WI38 (cell line): Measurements from ENCODE around the gene NPIPA8.
"Not testable (repeated sequence)": the region's sequence is repeated elsewhere in the genome, so short reads cannot be mapped to it uniquely, and the experiment has no call there.

Experiments used
- H3K4me3 ChIP-seq: 2 replicates; pipeline ENCODE4 v1.5.1; 2011; ENCODE audit warnings: low read depth, mild to moderate bottlenecking, control low read depth, low read length

The NPIPA8 gene

GRCh38 chr16:18336636-18337035, at the start of gene NPIPA8:
Gene NPIPA8 (minus strand): TSS chr16:18336736. CDS start chr16:18332662, 4,074 bp downstream.
- H3K4me3 ChIP-seq: not testable (repeated sequence)

GRCh38 chr16:18385285-18385684, 48.7 kb upstream of the NPIPA8 start:
- H3K4me3 ChIP-seq: not testable (repeated sequence)

DNA sequence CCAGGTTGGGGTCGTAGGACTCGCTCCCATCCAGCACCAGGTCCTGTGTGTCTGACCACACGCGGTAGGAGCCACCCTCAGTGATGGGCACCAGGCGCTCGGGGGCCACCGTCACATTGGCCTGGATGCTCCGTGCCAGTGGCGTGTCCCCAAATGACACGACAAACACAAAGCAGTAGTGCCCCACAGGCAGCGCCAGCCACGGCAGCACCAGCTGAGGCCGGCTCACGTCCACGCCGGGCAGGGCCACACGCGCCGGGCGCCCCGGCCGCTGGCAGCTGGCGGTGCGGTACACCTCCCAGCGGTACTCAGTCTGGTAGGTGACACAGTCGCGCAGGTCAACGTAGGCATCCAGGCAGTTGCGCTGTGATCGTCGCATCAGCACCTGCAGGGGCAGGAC, 48.3 kb upstream of the NPIPA8 start:
- not testable (repeated sequence) for H3K4me3 ChIP-seq

DNA sequence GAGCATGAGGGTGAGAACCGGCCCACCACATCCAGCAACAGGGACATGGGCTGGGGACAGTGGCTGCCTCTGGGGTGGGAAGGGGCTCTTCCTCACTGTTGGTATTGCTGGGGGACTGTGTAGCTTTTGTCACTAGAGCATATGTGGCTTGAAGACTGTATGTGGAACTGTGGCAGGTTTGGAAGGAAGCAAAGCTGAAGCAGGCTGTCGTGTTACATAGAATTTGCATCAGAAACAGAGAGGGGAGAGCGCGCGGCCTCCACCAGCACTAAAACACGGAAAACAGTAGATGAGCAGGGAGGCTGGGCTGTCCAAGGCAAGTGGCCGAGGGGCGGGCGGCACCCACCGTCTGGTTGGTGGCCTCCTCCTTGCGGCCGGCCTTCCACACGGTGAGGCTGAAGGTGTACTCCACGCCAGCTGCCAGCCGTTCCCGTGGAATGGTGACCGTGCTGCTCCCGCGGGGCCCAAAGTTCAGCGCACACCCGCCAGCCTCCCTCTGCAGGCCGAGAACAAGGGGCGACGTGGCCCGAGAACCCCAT, 47.6 kb upstream of the NPIPA8 start:
- H3K4me3 ChIP-seq: not testable (repeated sequence)

GRCh38 chr16:18382696-18383095, 46.2 kb upstream of the NPIPA8 start:
- H3K4me3 ChIP-seq: not testable (repeated sequence)

- not testable (repeated sequence) for H3K4me3 ChIP-seq
These were observed 11.2 kb upstream of the NPIPA8 start for GRCh38 chr16:18347742-18348141.

GRCh38 chr16:18346993-18347392, 10.5 kb upstream of the NPIPA8 start:
- not testable (repeated sequence) for H3K4me3 ChIP-seq

DNA sequence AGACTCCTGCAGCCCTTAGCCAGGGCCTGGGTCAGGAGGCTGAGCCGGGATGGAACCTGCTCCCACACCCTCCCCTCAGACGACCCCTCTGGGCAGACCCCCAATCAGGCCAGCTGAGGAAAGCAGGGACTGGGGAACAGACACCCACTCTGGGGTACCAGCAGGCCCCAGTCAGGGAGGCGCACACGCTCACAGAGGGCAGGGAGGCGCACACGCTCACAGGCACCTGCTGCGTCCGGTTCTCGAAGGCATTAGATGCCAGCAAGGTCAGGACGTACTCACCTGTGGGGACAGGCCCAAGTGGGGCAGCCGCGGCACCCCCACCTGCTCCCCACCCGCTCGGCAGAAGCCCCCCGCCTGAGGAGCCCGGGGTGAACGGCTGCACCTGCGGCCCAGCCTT, 8.1 kb upstream of the NPIPA8 start:
- H3K4me3 ChIP-seq: not testable (repeated sequence)

- H3K4me3 ChIP-seq: not testable (repeated sequence)
These were observed 5.5 kb upstream of the NPIPA8 start for GRCh38 chr16:18341986-18342385.

DNA sequence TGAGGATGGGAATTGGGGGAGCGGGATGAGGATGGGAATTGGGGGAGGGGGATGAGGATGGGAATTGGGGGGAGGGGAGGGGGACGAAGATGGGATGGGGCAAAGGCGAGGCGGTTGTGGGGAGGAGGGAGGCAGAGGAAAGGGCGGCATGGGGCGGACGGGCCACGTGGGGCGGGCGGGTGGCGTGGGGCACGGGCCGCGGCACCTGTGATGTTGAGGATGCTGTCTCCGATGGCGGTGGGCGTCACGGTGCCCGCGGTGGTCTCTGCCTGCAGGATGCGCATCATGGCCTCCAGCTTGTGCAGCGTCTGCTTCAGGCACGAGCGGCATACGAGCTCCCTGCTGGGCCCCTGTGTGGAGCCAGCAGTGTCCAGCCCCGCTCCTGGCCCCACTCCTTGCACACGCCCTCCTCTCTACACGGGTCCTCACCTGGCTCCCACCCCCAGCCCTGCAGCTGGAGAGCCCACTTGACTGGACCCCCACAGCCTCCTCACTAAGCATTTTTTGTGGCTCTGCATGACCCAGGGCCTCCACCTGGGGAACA, 5.0 kb upstream of the NPIPA8 start:
- H3K4me3 ChIP-seq: not testable (repeated sequence)

DNA sequence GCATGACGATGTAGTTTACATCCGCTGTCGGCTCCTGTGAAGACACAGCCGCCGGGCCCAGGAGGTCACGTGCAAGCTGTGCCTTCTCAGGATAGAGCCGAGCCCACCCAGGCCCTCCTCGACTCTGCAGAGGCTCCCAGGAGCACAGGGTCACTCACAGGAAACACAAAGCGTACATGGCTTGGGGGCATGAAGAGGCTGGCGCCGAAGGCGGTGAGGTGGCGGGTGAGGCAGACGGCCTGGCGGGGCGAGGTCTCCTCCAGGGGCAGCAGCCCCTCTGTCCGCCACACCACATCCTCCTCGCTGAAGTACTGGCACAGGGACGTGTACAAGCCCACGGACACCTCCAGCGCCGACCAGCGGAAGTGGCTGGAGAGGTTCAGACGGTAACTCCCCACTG, 2.7 kb upstream of the NPIPA8 start:
- H3K4me3 ChIP-seq: not testable (repeated sequence)

DNA sequence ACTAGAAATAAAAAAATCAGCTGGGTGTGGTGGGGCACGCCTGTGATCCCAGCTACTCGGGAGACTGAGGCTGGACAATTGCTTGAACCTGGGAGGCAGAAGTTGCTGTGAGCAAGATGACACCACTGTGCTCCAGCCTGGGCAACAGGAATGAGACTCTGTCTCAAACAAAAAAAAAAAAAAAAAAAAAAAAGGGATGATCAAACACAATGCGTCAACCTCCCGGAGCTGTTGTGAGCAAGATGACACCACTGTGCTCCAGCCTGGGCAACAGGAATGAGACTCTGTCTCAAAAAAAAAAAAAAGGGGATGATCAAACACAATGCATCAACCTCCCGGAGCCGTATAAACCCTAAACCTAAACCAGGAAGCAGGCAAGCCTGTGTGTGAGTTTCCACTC, 24.7 kb downstream of the NPIPA8 start:
- not testable (repeated sequence) for H3K4me3 ChIP-seq

DNA sequence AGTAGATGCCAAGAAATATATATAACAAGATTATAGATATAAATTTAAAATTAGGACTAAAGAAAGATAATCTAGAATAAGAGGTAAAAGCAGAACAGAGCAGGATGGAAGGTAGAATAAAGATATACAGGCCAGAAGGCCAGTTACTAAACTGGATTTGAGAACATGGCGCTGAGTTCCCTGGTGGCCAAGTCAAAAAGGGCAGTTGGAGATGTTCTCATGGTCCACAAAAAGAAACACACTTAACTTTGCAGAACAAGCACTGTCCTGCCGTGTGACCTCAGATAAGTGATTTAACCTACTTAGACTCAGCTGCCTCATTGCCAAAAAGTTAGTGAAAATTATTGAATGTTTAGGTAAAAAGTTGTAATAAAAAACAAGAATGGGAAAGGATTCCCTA, 27.4 kb downstream of the NPIPA8 start:
- not testable (repeated sequence) for H3K4me3 ChIP-seq

- not testable (repeated sequence) for H3K4me3 ChIP-seq
These were observed 29.3 kb downstream of the NPIPA8 start for GRCh38 chr16:18307241-18307640.

- not testable (repeated sequence) for H3K4me3 ChIP-seq
These were observed 30.5 kb downstream of the NPIPA8 start for GRCh38 chr16:18306066-18306465.

- H3K4me3 ChIP-seq: not testable (repeated sequence)
These were observed 33.4 kb downstream of the NPIPA8 start for GRCh38 chr16:18303059-18303706.

GRCh38 chr16:18297714-18298113, 38.8 kb downstream of the NPIPA8 start:
- H3K4me3 ChIP-seq: not testable (repeated sequence)

GRCh38 chr16:18296931-18297330, 39.6 kb downstream of the NPIPA8 start:
- not testable (repeated sequence) for H3K4me3 ChIP-seq

DNA sequence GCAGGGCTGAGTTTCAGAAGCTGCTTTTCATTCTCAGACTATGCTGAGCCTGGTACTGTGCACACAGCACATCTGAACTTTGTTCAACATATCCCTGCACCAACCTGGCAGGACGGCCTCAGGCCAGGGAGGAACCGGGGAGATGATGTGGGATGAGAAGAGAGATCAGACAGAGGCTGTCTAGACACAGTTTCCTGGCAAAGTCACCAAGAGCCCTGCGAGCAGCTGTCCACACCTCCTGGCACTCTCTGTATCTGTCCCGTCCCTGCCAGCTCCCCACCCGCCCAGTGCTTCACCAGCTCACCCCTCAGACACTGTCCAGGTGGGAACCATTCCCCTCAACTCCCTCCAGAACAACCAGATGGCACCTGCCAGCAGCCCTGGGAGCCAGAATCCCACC, 42.2 kb downstream of the NPIPA8 start:
- H3K4me3 ChIP-seq: not testable (repeated sequence)

GRCh38 chr16:18293337-18293956, 43.1 kb downstream of the NPIPA8 start:
- H3K4me3 ChIP-seq: not testable (repeated sequence)

DNA sequence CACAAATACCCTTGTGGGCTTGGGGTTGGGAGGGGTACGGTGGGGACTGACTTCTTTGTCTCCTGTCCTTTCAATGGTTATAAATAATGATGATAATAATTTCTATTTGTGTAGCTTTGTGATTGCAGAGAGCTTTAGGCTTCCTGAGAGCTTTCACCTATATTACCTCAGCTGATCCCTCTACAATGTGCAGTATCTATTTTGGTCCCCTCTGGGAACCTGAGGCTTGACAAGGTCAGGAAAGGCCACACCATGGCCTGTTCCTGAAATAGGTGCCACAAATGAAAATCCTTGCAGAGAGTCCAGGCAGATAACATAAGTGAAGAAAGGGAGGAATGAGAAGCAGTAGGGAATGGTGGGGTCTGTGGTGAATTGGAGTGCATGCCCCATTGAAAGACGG, 45.6 kb downstream of the NPIPA8 start:
- H3K4me3 ChIP-seq: not testable (repeated sequence)

- not testable (repeated sequence) for H3K4me3 ChIP-seq
These were observed 50.2 kb downstream of the NPIPA8 start for GRCh38 chr16:18286342-18286741.
